Stimulated activated CD4-positive, alpha-beta T cell treated with anti-CD3 and anti-CD28 coated beads, TNF-alpha, amount 100 ng/mL, for 4 hours (primary cell): ENCODE data around the gene ARFGAP1.
"Not testable (repeated sequence)": the region's sequence is repeated elsewhere in the genome, so short reads cannot be mapped to it uniquely, and the experiment has no call there.

Experiments
- DNase-seq, 3 experiments: peaks; one replicate each; pipeline ENCODE4 v3.0.0-alpha.2; 2020; ENCODE audit warnings: low read depth in 3 of 3

ARFGAP1 gene

DNA sequence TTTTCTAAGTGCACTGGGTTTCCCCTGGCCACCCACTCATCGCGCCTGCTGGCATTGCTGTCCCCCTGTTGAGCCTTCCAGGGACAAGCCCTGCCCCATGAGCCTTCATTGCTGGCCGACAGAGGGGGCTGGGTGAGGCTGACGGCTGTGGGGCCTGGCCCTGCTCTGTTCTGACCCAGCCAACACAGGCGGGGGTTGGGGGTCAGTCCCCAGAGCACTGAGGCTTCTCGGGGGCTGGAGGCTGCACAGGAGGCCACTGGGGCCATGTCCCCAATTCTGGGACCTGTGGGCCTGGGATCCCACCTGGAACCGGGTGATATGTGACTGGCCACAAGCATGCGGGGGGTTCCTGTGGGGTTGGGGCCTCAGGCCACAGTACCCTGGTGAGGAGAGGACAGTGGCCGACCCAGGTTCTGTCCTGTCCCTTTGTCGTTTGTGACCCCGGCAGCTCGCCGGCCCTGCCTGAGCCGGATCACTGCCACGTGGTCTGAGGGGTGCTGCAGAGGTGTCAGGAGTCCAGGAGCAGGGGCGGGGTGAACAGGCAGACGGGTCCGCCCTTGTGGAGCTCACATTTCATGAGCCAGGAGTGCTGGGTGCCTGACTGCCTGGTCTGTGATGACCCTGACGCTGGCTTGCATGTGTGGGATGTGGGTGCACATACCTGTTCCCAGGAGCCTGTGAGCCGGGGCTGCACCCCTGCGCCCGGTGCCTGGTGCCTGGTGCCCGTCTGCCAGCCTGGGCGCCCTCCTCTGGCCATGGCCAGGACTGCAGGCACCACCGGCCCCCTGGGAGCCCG lies 18.3 kb downstream of the ARFGAP1 start:
- DNase-seq: peak; percentile 27 to 56 (median 28)

DNA sequence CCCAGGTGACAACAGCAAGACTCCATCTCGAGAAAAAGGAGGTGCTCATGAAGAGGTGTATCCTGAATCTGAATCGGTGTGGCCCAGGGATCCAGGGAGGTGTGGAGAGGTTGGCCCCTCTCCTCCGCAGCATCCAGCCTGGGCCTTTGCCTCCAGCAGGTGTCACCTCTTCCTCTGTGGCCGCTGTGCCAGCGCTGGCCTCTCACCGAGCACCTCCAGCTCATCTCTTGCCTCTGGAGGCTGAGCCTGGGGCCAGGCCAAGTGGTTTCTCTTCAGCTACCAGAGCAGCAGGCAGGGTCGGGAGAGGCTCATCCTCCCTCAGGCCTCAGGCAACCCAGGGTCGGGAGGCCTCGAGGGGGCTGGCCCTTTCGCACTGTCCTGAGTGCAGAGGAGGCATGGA lies 19.2 kb downstream of the ARFGAP1 start:
- no peak for DNase-seq

DNA sequence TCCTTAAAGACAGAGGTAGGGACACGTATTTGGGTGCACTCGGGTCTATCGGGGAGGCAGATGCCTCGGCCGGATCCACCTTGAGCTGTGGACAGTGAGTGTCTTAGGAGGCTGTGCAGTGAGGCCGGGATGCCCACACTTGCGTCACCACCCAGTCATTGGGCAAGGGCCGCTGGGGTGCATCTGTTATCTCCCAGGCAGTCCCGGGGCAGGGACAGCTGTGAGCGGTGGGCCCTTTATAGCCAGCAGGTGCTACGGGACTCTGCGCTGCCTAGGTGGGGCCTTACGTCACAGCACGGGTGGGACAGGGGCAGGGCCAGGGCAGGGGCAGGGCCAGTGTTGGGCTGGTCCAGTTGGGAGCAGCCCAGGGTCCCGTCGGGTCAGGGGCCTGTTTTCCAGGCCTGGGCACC lies 19.7 kb downstream of the ARFGAP1 start:
- DNase-seq: no peak

DNA sequence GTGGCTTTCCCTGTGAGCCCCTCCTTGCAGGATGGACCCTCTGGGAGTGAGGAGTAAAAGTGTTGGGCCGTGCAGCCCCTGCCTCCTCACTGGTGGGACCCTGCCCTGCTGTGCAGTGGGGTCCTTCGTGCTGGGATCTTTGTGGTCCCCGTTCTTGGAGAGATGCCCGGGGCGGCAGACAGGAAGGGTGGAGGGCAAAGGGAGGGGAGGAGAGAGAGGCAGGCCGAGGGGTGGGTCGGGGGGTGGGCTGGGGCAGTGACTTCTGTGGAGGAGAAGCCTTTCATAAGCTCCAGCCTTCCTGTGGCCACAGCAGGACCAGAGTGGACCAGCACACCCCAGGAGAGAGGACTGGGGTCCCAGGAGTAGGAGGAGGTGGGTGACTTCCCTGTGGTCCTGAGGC lies 20.3 kb downstream of the ARFGAP1 start, which contains the start of gene COL20A1:
TSS of gene COL20A1 (plus strand) at position 283 of the 400 bp plus-strand sequence. CDS start 1,922 bp downstream, outside the sequence.
- DNase-seq: no peak

DNA sequence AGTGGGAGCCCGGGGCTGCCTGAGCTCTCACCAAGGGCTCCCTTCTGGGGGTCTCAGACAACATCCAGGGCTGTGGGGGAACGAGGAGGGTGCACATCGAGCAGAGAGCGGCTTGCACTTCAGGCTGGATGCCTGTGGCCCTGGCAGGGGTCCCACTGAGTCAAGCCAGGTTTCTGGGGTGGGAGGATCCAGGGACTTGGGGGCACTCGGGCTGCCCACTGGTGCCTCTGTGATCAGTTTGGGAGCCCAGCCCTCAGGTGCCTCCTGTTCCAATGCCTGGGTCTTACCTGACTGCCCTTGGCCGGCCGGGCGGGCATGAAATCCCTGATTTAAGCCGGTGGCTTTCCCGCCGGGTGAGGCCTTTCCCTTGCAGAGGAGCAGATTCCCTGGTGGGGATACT lies 20.8 kb downstream of the ARFGAP1 start:
- DNase-seq: no peak

DNA sequence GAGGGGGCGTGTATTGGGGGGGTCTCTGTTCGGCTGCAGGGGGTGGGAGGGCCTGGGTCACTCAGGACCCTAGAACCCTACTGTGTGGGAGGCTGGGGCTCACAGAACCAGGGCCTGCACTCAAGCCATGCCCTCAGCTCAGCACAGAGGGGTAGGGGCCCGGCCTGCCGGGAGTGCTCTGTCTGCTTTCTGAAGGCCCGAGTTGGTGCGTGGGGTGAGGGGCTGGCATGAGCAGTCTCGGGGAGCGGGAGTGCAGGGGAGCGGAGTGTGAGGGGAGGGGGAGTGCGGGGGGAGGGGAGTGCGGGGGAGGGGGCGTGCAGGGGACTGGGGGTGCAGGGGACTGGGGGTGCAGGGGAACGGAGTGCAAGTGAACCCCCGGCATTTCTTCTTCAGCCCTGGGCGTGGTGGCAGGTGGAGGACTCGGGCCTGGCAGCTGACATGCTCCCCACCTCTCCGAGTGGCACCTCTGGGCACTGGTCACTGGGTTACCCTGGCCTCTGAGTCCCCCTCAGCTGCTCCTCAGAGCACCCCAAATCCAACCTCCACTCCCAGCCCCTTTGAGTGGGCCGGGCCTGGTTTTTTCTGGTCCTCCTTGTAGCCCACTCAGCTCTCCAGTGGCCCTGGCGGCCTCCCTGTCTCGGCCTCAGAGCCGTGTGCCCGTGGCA lies 21.4 kb downstream of the ARFGAP1 start:
- no peak for DNase-seq

DNA sequence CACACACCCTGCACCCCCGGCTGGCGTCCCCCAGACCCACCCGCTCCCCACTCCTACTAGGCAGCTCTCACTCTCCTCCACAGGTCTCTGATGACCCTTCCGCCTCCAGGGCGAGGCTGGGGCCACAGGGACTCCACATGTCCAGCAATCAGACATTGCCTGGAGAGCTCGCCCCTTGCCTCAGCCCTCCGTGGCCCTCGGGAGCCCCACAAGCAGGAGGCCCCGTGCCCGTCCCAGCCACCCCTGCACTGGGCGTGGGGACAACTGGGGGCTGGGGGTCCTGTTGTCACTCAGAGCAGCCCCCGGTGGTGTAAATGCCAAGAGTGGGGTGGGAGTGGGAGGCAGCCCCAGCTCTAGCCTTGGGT lies 21.9 kb downstream of the ARFGAP1 start:
- DNase-seq: no peak

DNA sequence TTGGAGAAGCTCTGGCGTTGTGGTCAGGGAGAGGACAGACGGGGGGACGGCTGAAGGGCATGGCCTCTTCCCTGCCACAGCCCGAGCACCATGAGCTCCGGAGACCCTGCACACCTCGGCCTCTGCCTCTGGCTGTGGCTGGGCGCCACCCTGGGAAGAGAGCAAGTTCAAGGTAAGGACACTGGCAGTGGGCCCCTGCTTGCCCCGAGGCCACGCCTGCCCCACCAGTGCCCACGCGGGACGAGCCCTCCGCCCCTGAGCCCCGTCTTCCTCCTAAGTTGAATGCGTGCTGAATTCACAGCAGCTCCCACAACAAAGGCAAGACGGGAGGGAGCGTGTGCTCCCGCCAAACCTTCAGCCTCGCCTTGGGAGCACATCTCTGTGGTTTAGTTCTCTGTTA lies 22.4 kb downstream of the ARFGAP1 start:
- no peak for DNase-seq

DNA sequence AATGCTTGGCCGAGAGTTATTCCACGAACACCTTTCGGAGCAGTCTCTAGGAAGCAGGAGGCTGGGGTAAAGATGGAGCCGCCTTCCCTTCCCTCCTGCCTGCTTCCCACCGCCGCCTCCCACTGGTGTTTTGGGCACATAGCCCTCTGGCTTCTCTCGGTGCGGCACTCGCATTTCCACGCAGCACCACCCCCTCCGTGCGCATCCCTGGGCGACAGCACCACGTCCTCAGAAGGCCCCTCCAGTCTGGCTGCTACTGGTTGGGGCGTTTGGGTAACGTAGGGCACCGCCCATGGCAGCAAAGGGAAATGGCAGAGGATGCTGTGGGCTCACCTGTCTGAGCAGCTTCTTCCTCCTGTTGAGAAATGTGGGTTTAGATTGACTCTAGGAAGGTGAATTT lies 22.8 kb downstream of the ARFGAP1 start:
- no peak for DNase-seq

DNA sequence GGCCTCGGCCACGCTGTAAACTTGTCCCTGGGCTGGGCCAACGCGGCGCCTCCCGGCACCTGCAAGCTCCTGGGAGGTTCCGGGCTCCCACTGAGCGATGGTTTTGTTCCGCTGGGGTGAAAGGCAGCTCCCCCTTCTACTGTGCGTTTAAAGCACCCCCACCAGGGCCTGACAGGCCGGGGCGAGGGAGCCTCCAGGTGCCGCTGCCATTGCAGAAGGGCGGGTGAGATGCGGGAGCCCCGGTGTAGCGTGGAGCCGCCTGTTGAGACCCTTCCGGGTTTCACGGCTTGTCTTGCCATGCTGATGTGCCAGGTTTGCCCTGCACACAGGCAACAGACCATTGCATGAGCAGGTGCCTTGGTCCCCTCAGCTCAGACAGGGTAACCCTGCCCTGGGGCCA lies 23.2 kb downstream of the ARFGAP1 start:
- no peak for DNase-seq

DNA sequence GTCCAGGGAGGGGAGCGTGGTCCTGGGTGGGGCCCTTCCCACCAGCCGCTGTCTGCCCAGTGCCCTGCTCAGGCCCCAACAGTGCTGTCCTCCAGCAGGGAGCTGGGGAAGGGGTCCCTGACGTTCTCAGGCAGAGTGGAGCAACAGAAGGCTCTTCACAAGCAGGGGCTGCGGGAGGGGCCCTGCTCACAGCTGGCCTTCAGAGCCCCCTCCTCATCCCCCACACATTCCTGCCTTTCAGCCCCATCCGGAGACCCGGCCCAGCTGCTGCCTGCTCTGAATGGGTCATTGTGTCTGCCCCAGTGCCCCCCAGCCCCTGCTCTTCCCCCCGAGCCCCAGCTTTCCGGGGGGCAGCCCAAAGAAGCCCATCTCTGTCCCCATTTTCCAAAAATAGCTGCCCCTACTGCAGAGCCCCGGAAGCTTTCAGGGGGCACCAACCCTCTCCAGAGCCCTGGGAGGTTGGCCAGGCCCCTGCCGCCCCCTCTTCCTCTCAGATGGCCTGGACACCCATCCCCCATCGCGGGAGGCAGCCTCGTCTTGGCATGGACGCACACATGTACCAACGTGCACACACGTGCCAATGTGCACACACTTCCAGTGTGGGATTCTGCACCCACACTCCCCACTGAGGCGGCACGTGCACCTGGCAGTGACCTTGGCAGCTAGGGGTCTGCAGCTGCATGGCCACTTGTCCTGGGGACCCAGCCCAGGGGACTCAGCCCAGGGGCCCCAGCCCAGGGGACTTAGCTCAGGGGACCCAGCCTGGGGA lies 24.1 kb downstream of the ARFGAP1 start:
- no peak for DNase-seq

DNA sequence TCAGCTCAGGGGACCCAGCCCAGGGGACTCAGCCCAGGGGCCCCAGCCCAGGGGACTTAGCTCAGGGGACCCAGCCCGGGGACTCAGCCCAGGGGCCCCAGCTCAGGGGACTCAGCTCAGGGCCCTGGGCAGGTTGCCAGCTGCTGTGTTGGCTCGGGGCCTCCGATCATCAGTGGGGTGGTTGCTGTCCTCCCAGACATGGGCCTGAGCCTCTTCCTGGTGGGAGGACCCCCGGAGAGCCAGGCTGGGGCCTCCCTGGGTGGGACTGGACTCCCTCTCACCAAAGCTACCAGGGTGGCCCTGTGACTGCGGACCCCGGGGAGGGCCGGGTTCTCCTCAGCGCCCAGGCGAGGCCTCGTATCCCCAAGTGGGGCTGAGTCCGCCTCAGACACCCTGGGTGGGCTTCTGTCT lies 24.8 kb downstream of the ARFGAP1 start:
- no peak for DNase-seq

DNA sequence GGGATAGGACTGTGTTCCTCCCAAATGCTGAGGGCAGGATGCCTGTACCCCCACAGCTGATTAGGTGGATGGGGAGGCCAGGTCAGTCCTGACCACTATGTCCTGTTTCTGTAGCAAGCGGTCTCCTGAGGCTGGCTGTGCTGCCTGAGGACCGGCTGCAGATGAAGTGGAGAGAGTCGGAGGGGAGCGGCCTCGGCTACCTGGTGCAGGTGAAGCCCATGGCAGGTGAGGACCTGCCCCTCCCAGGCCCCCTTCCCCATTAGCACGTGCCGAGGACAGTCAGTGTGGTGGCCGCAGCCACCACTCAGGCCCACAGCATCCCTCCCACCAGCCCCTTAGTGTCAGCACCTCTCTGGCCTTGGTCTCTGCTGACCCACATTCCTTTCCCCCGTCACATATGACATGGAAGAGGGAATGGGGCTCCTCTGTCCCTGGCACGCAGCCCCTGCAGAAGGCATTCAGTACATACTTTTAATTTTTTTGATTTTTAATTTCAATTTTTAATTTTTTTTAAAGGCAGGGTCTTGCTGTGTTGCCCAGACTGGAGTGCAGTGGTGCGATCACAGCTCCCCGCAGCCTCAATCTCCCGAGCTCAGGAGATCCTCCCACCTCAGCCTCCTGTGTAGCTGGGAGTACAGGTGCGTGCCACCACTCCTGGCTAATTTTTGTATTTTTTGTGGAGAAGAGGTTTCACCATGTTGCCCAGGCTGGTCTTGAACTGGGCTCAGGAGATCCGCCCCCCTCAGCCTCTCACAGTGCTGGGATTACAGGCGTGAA lies 25.4 kb downstream of the ARFGAP1 start:
- DNase-seq: no peak

DNA sequence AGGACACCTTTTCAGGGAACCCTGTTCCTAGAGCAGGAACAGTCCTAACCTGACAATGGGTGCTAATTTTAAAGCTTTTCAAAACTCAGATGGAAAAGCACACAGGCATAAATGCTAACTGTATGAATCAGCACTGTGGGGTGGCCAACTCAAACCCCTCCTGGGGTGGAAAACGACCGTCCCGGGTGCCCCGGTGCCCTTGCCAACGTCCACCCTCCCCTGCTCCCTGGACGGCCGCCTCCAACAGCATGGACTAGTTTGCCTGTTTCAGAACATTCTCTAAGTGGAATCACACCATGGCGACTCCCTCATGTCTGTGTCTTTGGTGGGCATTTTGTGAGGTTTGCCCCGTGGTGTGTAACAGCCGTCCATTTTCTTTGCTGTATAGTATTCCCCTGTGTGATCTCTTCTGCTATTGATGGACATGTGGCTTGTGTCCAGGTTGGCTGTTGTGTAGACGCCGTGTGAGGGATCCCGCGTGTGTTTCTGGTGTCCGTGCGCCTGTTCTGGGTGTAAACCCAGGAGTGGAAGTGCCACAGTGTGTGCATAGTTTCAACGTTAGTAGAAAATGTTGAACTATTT lies 26.2 kb downstream of the ARFGAP1 start:
- no peak for DNase-seq

DNA sequence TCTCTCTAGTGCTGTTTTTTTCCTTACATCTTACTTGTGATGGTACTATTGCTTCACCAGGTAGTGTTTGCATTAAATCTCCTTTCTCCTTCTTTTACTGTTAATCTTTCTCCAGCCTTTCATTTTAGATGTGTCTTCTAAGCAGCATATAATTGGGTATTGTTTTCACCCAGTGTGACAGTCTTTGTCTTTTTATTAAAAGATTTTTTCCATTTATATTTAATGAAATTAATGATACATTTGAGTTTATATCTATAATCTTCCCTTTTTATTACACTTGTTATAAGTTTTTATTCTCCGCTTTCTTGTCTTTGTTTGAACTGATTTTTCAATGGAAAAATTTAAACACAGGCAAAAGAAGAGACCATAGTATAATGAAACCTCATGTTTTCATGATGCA lies 29.1 kb downstream of the ARFGAP1 start:
- no peak for DNase-seq

DNA sequence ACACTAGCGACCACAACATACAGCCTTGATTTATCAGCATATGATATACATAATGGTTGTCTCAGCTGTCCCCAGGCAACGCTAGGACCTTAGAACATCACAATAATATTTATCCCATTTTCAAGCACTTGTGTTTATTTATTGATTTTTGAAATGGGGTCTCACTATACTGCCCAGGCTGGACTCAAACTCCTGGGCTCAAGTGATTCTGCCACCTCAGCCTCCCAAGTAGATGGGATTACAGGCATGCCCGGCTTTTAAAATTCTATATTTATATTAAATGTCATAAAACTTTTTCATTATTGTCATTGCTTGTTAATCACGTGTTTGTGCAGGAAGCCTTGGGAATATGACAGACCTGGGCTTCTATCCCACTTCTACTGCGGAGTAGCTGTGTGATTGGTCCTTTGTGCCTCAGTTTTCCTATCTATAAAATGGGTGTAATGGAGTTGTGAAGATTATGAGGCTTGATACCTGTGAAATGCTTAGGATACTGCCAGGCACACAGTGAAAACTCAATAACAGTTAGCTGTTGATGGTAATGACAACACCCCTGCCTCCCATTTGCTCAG lies 30.6 kb downstream of the ARFGAP1 start:
- no peak for DNase-seq

DNA sequence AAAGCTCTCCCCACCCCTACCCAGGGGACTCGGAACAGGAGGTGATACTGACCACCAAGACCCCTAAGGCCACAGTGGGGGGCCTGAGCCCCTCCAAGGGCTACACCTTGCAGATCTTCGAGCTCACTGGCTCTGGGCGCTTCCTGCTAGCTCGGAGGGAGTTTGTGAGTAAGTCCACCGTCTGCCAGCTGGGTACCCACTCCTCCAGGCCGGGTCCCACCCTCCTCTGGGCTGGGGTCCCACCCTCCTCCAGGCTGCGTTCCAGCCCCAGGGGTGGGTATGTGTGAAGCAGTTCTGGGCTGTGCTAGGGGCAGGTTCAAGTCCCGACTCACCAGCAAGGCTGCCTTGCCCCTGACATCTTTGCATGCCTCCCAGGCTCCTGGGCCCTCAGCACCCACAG lies 32.8 kb downstream of the ARFGAP1 start:
- DNase-seq: no peak

DNA sequence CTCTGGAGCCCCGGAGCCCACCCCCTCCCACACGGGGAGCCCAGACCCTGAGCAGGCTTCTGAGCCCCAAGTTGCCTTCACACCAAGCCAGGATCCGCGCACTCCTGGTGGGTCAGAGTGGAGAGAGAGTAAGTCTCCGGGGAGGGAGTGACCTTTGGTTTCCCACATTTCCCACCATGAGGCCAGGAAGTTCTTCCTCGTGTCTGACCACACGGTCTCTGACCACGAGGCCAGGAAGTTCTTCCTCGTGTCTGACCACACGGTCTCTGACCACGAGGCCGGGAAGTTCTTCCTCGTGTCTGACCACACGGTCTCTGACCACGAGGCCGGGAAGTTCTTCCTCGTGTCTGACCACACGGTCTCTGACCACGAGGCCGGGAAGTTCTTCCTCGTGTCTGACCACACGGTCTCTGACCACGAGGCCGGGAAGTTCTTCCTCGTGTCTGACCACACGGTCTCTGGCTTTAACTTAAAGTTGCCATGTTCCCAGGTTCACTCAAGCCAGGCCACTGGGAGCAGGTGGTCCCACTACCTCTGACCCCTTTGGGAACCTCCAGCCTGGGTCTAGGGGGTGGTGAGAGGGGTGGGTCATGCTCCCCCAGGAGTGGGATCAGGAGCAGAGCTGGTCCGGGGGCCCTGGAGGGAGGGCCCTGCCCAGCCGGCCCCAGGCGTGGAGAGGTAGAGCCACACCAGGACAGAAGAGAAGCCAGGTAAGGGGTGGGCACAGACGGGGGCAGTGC lies 33.5 kb downstream of the ARFGAP1 start:
- not testable (repeated sequence) for DNase-seq

DNA sequence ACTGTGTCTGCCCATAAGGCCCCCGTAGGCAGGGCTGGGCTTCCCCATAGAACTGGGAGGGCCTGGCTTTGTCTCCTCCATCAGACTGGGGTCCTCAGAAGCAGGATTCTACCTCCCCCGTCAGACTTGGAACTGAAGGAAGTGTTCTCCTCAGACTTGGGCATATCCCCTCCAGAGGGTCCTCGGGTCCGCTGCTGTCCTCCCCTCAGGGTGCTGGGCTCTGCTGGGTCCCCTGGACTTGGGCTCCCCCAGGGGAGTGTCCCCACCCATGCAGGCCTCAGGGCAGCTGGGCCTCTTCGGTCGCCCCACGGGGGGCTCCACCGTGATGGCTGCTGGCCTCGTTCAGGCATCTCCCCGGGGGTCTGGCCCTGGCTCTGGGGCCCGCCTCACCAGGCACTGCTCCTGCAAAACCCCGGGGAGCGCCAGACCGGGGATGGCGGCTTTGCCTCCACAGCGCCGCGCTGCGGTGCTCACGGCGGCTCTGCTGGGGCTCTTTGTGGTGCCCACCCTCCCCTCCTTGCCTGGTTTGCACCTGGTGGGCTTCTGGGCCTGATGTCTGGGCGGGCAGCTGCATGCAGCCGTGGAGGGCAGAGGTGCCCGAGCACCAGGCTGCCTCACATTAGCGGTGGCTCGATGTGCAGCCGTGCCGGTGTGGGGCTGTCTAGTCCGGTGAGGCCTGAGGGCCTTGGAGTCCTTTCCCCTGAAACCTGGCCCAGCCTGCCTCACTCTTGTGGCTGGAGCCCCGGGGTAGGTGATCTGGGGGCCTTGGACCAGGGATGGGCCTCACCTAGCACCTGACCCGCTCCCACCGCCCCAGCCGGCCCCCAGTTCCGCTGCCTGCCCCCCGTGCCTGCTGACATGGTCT lies 34.3 kb downstream of the ARFGAP1 start:
- no peak for DNase-seq
